Mesodermal cell (in vitro differentiated cells): ENCODE data around the gene AGTPBP1.

Source experiments
- H3K27ac ChIP-seq: 2 replicates; pipeline ENCODE4 v1.7.0; 2013; ENCODE audit warnings: mild to moderate bottlenecking, low read depth, low read length, moderate library complexity; ENCODE audit not compliant: severe bottlenecking
- H3K36me3 ChIP-seq: 2 replicates; pipeline ENCODE4 v1.7.1; 2013; ENCODE audit warnings: mild to moderate bottlenecking, low read length, moderate library complexity; ENCODE audit not compliant: control insufficient read depth, insufficient read depth
- H3K4me1 ChIP-seq: one replicate; pipeline ENCODE4 v1.7.1; 2013; ENCODE audit warnings: mild to moderate bottlenecking, low read length; ENCODE audit not compliant: insufficient read depth, control insufficient read depth, poor library complexity, severe bottlenecking
- H3K4me3 ChIP-seq: 2 replicates; pipeline ENCODE4 v1.7.0; 2013; ENCODE audit warnings: low read length, control low read depth, mild to moderate bottlenecking; ENCODE audit not compliant: insufficient read depth, poor library complexity, severe bottlenecking; ENCODE audit errors: extremely low read depth
- H3K9me3 ChIP-seq: 2 replicates; pipeline ENCODE4 v1.7.1; 2013; ENCODE audit warnings: mild to moderate bottlenecking, low read length, moderate library complexity; ENCODE audit not compliant: control insufficient read depth
- WGBS, 2 experiments: methylation state at CpG; one replicate each; pipeline ENCODE4 v1.1.5; 2013; ENCODE audit warnings: missing lambda C conversion rate in 2 of 2; ENCODE audit not compliant: insufficient coverage in 2 of 2; 5-methylcytosine and 5-hydroxymethylcytosine counted together

The AGTPBP1 gene

DNA sequence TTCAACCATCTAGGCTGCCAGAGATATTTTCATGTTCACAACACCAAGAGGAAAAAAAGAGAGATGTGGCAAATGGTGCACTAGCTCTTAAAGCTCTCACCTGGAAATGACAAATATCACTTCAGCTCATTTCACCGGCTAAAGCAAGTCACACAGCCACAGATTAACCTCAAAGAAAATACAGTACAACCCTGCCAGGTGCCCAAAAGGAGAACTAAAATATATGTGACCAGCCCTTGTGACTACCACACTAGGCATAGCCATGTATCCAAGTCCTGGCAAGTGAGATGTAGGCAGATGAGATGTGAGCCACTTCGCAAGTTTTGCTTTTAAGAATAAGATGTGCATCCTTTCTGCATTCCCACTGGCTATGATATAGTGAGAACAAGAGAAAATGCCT is 41.4 kb downstream of the AGTPBP1 start:
- WGBS, 2 experiments = 91 to 100% methylated on average over 1 to 2 of the region's 2 CpGs
- Histone ChIP-seq H3K4me1 (no peaks in the 10 kb centered on the region), H3K9me3 (no peaks in the 10 kb centered on the region), H3K4me3 (no peak overlapping the region), H3K27ac (no peak overlapping the region), H3K36me3 (no peaks in the 10 kb centered on the region)

- Histone ChIP-seq H3K27ac (no peak overlapping the region), H3K36me3 (peaks cover 11% of the 10 kb centered on the region), H3K4me1 (no peaks in the 10 kb centered on the region), H3K9me3 (no peaks in the 10 kb centered on the region), H3K4me3 (no peak overlapping the region)
- WGBS, 2 experiments = 100% methylated on average over 1 of the region's 2 CpGs; no CpG with 5 or more reads in 1 of the 2 experiments
Observed at GRCh38 chr9:85688361-85688760, 53.4 kb downstream of the AGTPBP1 start.

GRCh38 chr9:85685081-85685480 is 56.7 kb downstream of the AGTPBP1 start:
- H3K4me3 ChIP-seq = no peak overlapping the region
- H3K27ac ChIP-seq = no peak overlapping the region
- no peaks in the 10 kb centered on the region for H3K9me3 ChIP-seq
- no peaks in the 10 kb centered on the region for H3K36me3 ChIP-seq
- no peaks in the 10 kb centered on the region for H3K4me1 ChIP-seq

GRCh38 chr9:85676790-85677189 is 65.0 kb downstream of the AGTPBP1 start:
- Histone ChIP-seq H3K36me3 (peaks cover 8% of the 10 kb centered on the region), H3K9me3 (no peaks in the 10 kb centered on the region), H3K27ac (no peak overlapping the region), H3K4me1 (no peaks in the 10 kb centered on the region), H3K4me3 (no peak overlapping the region)
- no CpG with 5 or more reads among the region's 2 CpGs for WGBS, 2 experiments

- Histone ChIP-seq H3K36me3 (peaks cover 11% of the 10 kb centered on the region), H3K27ac (no peak overlapping the region), H3K4me1 (no peaks in the 10 kb centered on the region), H3K4me3 (no peak overlapping the region), H3K9me3 (no peaks in the 10 kb centered on the region)
- no CpG with 5 or more reads among the region's 1 CpG for WGBS, 2 experiments
Observed at GRCh38 chr9:85667374-85667773, 74.4 kb downstream of the AGTPBP1 start.

GRCh38 chr9:85666086-85666485 is 75.7 kb downstream of the AGTPBP1 start:
- no peak overlapping the region for H3K4me3 ChIP-seq
- no CpG with 5 or more reads among the region's 2 CpGs for WGBS, 2 experiments
- peaks cover 6% of the 10 kb centered on the region for H3K36me3 ChIP-seq
- no peaks in the 10 kb centered on the region for H3K9me3 ChIP-seq
- no peaks in the 10 kb centered on the region for H3K4me1 ChIP-seq
- no peak overlapping the region for H3K27ac ChIP-seq

DNA sequence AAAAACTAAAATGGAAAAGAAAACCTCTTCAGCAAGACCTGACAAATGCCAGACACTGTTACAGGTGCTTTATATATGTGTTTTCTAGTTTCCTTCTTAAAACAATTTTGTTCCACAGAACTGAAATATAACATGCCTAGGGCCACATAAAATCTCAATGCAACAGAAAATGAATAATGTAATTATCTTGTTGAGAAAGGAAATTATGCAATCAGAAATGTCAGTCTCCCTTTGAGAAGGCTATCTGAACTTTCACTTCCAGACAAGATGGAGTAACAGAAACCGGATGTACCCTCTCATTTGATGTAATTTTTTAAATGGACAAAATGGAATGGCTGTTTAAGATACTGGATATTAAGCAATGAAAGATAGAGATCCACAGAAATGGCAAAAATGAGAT is 79.2 kb downstream of the AGTPBP1 start:
- Histone ChIP-seq H3K9me3 (no peaks in the 10 kb centered on the region), H3K4me1 (no peaks in the 10 kb centered on the region), H3K36me3 (peaks cover 6% of the 10 kb centered on the region), H3K4me3 (no peak overlapping the region), H3K27ac (no peak overlapping the region)
- WGBS, 2 experiments = no CpG with 5 or more reads among the region's 1 CpG

GRCh38 chr9:85658716-85659115 is 83.0 kb downstream of the AGTPBP1 start:
- Histone ChIP-seq H3K27ac (no peak overlapping the region), H3K9me3 (no peaks in the 10 kb centered on the region), H3K4me1 (no peaks in the 10 kb centered on the region), H3K4me3 (no peak overlapping the region), H3K36me3 (peaks cover 6% of the 10 kb centered on the region)
- WGBS, 2 experiments = no CpG with 5 or more reads among the region's 1 CpG

- WGBS, 2 experiments = 100% methylated on average over 1 of the region's 4 CpGs; no CpG with 5 or more reads in 1 of the 2 experiments
- no peak overlapping the region for H3K27ac ChIP-seq
- H3K9me3 ChIP-seq = no peaks in the 10 kb centered on the region
- H3K36me3 ChIP-seq = peaks cover 6% of the 10 kb centered on the region
- H3K4me3 ChIP-seq = no peak overlapping the region
- H3K4me1 ChIP-seq = no peaks in the 10 kb centered on the region
Observed at GRCh38 chr9:85653153-85653552, 88.6 kb downstream of the AGTPBP1 start.

GRCh38 chr9:85647571-85647970 is 94.2 kb downstream of the AGTPBP1 start:
- H3K9me3 ChIP-seq = no peaks in the 10 kb centered on the region
- no peak overlapping the region for H3K4me3 ChIP-seq
- H3K4me1 ChIP-seq = no peaks in the 10 kb centered on the region
- WGBS, 2 experiments = 91 to 100% methylated on average over 1 of the region's 1 CpG
- H3K27ac ChIP-seq = no peak overlapping the region
- peaks cover under 1% of the 10 kb centered on the region for H3K36me3 ChIP-seq

- no peak overlapping the region for H3K4me3 ChIP-seq
- H3K27ac ChIP-seq = no peak overlapping the region
- H3K9me3 ChIP-seq = no peaks in the 10 kb centered on the region
- WGBS, 2 experiments = no CpG with 5 or more reads among the region's 3 CpGs
- peaks cover 11% of the 10 kb centered on the region for H3K36me3 ChIP-seq
- H3K4me1 ChIP-seq = no peaks in the 10 kb centered on the region
Observed at GRCh38 chr9:85645909-85646627, 95.7 kb downstream of the AGTPBP1 start.
